H1 (cell line): ENCODE data around the gene BNC1.

Experiments
- CHD1 ChIP-seq: IDR thresholded peaks from 2 replicates; pipeline ENCODE4 v1.6.1; 2012; ENCODE audit warnings: low read depth, low read length, improper control_type of control experiment
- EGR1 ChIP-seq: IDR thresholded peaks from 2 replicates; pipeline ENCODE4 v1.6.1; 2011; ENCODE audit warnings: low read depth, low read length, borderline replicate concordance
- EZH2 ChIP-seq: fragments of 200-600 bp; sonication (generic); IDR thresholded peaks from 2 replicates; pipeline ENCODE4 v1.7.1; 2012; ENCODE audit warnings: low read depth, mild to moderate bottlenecking, moderate library complexity, low read length, inconsistent platforms; ENCODE audit not compliant: severe bottlenecking
- POLR2A ChIP-seq, 2 experiments: IDR thresholded peaks; 1 replicate in 1 of 2; 2 replicates in 1 of 2; pipeline ENCODE4 v1.6.1; 2011; ENCODE audit warnings: low read depth in 2 of 2, low read length in 2 of 2, mild to moderate bottlenecking in 2 of 2; ENCODE audit errors: control extremely low read depth in 1 of 2
- POLR2AphosphoS5 ChIP-seq: IDR thresholded peaks from 2 replicates; pipeline ENCODE4 v1.6.1; 2011; ENCODE audit warnings: low read depth, low read length
- SIN3A ChIP-seq, 2 experiments: IDR thresholded peaks in 1 of 2; conservative IDR thresholded peaks in 1 of 2; 2 replicates each; pipeline ENCODE4 v1.6.1; 2011 to 2012; ENCODE audit warnings: low read length in 2 of 2, improper control_type of control experiment in 1 of 2, low read depth in 1 of 2, mild to moderate bottlenecking in 1 of 2
- SIX5 ChIP-seq: IDR thresholded peaks from 2 replicates; pipeline ENCODE4 v1.6.1; 2011; ENCODE audit warnings: mild to moderate bottlenecking, low read depth, low read length
- SP1 ChIP-seq: IDR thresholded peaks from 2 replicates; pipeline ENCODE4 v1.6.1; 2011; ENCODE audit warnings: low read depth, low read length
- TEAD4 ChIP-seq: IDR thresholded peaks from 2 replicates; pipeline ENCODE4 v1.6.1; 2012; ENCODE audit warnings: low read depth, low read length, inconsistent platforms, mixed read lengths
- YY1 ChIP-seq: IDR thresholded peaks from 2 replicates; pipeline ENCODE4 v1.6.1; 2011; ENCODE audit warnings: low read depth, mild to moderate bottlenecking, low read length
- TF ChIP-seq, protein P1 (sequence below): IDR thresholded peaks from 2 replicates; pipeline ENCODE4 v1.6.1; 2012; ENCODE audit warnings: low read length, inconsistent platforms
- TF ChIP-seq, protein P2 (sequence below): IDR thresholded peaks from 2 replicates; pipeline ENCODE4 v1.6.1; 2011; ENCODE audit warnings: low read depth, mild to moderate bottlenecking, low read length; ENCODE audit not compliant: insufficient read depth
- TF ChIP-seq, protein P3 (sequence below), 3 experiments: IDR thresholded peaks; 1 replicate in 2 of 3; 2 replicates in 1 of 3; pipeline versions ENCODE4 v1.5.1 to v1.6.1; 2011; ENCODE audit warnings: low read length in 3 of 3, mild to moderate bottlenecking in 3 of 3, inconsistent platforms in 2 of 3, low read depth in 1 of 3, moderate library complexity in 1 of 3; ENCODE audit not compliant: insufficient read depth in 1 of 3; ENCODE audit errors: control extremely low read depth in 1 of 3

DNA sequence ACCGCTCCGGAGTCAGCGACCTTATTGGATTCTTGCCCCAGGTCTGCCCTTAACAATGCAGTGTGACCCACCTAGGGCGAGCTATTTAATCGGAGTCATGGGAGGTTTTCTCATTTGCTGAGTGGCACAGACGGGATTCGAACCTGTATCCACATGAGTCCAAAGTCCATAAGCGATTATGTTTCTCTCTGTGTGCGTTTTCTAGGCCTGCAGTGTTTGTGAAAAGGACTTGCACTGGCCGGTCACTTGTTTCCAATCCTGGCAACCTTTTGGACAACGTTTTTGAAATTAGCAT lies 76.2 kb downstream of the BNC1 start:
- TF ChIP-seq TEAD4: peak; percentile 21; the same call in 1 of the 2 replicates
- TF ChIP-seq, protein P1, sequence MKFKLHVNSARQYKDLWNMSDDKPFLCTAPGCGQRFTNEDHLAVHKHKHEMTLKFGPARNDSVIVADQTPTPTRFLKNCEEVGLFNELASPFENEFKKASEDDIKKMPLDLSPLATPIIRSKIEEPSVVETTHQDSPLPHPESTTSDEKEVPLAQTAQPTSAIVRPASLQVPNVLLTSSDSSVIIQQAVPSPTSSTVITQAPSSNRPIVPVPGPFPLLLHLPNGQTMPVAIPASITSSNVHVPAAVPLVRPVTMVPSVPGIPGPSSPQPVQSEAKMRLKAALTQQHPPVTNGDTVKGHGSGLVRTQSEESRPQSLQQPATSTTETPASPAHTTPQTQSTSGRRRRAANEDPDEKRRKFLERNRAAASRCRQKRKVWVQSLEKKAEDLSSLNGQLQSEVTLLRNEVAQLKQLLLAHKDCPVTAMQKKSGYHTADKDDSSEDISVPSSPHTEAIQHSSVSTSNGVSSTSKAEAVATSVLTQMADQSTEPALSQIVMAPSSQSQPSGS: no peak; the same call in 1 of the 2 replicates
- no peak for TF ChIP-seq YY1
- TF ChIP-seq, protein P2, sequence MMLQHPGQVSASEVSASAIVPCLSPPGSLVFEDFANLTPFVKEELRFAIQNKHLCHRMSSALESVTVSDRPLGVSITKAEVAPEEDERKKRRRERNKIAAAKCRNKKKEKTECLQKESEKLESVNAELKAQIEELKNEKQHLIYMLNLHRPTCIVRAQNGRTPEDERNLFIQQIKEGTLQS: no peak
- TF ChIP-seq, protein P3, sequence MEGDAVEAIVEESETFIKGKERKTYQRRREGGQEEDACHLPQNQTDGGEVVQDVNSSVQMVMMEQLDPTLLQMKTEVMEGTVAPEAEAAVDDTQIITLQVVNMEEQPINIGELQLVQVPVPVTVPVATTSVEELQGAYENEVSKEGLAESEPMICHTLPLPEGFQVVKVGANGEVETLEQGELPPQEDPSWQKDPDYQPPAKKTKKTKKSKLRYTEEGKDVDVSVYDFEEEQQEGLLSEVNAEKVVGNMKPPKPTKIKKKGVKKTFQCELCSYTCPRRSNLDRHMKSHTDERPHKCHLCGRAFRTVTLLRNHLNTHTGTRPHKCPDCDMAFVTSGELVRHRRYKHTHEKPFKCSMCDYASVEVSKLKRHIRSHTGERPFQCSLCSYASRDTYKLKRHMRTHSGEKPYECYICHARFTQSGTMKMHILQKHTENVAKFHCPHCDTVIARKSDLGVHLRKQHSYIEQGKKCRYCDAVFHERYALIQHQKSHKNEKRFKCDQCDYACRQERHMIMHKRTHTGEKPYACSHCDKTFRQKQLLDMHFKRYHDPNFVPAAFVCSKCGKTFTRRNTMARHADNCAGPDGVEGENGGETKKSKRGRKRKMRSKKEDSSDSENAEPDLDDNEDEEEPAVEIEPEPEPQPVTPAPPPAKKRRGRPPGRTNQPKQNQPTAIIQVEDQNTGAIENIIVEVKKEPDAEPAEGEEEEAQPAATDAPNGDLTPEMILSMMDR (IDR thresholded peaks at IDR 0.05; ENCODE audit: control extremely low read depth in 1 of 3, insufficient read depth in 1 of 3, low read depth in 1 of 3, low read length in 3 of 3): peak in 1 of 3 experiments; percentile 7; a peak in 1 of 4 replicates
- TF ChIP-seq EGR1: no peak
- no peak; a peak in 1 of 3 replicates for TF ChIP-seq POLR2A (IDR thresholded peaks at IDR 0.05; ENCODE audit: control extremely low read depth in 1 of 2, low read depth in 2 of 2, low read length in 2 of 2)
- no peak for TF ChIP-seq SIX5
- TF ChIP-seq POLR2AphosphoS5: no peak
- no peak for TF ChIP-seq CHD1
- TF ChIP-seq SP1: no peak
- no peak for TF ChIP-seq SIN3A (conservative IDR thresholded peaks at IDR 0.05 in 1 of 2, IDR thresholded peaks at IDR 0.05 in 1 of 2; ENCODE audit: low read depth in 1 of 2, low read length in 2 of 2)
- TF ChIP-seq EZH2: no peak
